Measurements from ENCODE around the gene TNNT2.

Gene TNNT2

DNA sequence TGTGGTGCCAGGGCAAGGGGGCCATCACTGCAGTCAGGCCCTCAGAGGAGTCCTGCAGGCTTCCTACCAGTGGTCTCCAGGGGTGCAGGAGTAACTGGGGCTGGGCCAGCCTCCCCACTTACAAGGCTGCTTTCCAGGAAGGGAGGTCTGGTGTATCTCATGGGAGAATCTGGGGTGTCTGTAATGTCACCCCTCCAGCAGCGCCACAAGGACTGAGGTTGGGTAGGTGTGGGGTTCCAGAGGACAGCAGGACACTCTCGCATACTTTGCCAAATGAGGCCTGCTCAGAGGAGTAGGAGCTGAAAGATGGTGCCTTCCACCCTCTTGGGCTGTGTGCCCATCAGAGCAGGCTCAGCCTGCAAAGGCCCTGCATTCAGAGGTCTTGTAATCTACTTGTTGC is 46.9 kb downstream of the TNNT2 start:
- DNase-seq: no peak

DNA sequence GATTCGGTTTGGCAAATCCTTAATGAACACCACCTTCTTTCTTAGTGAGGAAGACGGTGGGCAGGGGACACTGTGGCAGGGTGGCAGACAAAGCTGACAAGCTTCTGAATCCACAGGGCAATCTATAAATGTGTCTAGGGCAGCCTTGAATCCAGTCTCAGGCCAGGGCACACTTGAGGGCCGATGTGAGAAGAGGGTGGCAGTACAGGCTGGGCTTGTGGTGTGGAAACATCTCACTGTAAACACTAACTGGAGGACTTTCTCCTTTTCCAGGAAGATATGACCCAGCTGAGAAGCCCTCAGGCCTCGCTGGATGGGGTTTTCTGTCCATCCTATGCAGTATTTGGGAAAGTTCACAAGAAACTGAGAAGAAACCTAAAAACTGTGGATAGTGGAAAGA is 47.7 kb downstream of the TNNT2 start:
- DNase-seq: no peak

DNA sequence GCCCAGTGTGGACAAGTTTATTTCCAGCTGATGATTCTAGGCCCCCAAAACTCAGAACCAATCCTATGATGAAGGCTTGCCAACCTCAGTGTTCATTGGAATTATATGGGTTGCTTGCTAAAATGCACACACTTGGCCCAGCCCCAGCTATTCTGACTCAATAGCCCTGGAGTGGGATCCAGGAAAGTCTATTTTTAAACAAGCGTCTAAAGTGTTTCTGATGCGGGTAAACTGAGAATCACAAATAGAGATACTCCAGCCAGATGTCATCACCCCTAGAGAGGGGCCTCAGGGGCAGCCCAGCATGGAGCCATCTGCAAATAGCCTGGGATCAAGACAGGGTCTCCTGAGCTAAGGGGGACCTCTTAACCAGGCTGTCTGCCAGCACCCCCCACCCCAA is 48.2 kb downstream of the TNNT2 start:
- DNase-seq: no peak

DNA sequence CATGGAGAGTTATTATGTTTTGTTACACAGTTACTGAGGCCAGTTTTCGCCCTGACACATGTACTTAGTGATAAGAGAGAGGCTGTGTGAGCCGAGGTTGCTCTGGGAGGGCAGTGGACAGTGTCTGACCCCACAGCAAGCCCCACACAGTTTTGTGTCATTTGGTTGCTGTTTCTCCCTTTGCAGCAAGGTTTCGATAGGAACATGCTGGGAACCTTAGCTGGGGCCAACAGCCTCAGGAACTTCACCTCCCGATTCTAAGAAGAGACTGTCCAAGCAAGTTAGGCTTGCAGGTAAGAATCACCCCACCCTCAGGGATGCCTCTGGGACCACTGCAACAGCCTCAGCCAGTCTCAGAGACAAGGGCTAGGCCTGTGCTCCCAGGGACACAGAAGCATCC is 48.9 kb downstream of the TNNT2 start:
- no peak for DNase-seq

GRCh38 chr1:201327687-201328240 is 49.7 kb downstream of the TNNT2 start:
- no peak for DNase-seq

DNA sequence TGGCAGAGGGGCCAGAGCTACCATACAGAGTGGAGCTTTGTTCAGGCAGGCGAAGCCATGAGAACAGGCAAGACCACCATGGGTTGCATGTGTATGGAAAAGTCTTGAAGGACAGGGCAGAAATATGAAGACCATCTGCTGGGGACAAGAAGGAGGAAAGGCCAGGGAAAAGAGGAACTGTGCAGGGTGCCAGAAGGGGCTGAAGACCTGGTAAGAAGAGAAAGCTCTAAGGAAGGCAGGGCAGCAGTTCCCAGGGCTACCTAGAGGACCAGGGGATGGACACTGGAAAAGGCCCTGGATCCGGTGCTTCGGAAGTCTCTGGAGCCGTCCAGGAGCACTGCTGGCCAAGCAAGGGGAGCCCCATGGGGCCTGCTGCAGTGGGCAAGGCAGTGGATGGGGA is 50.8 kb downstream of the TNNT2 start:
- no peak for DNase-seq

DNA sequence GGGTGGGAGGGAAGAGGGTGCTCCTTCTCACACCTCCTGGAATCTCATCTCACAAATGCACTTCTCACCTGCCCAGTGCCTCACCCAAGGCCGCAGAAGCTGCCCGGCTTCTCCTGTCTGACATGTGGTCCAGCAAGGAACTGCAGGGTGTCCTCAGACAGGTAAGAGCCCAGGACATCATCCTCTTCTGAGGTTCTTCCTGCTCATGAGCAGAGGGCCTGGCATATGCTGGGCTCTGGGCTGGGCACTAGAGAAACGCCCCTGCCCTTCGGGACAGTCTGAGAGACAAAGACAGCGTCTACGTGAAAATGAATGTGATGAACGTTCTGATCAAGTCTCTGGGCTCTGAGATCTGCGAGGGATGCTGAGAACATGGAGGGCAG is 51.8 kb downstream of the TNNT2 start:
- DNase-seq: no peak

DNA sequence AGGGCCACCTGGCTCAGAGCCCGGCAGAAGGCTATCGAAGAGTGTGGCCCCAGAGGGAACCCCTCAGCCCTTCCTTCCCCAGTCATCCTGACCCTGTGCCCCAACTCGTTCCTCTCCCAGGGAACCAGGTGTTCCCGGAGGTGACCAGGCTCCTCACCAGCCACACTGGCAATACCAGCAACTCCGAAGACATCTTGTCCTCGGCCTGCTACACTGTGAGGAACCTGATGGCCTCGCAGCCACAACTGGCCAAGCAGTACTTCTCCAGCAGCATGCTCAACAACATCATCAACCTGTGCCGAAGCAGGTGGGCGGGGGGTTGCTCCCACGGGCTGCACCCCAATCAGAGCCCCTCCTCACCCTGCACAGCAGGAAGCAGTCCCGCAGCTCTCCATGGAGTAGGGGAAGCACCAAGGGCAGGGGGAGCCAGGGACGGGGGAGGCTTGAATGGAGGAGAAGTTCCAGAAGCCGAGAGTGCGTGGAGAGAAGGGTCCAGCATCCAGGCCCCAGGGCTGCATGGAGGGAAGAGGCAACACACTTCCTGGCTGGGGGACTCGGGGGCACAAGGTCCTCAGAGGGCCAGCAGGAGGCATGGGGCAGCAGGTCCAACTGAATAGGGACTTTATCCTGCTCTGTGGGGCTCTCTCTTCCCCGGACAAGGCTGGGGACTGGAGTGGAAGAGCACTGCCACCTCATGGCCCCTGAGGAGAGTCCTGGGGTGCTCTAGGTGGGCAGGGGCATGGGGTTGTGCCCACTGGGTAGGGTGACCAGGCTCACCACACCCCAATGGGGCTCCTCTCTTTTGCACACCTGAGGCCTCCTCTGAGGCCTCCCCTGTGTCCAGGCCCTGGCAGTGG is 52.4 kb downstream of the TNNT2 start:
- no peak for DNase-seq

- no peak for DNase-seq
These were observed 53.2 kb downstream of the TNNT2 start for GRCh38 chr1:201324306-201324705.

DNA sequence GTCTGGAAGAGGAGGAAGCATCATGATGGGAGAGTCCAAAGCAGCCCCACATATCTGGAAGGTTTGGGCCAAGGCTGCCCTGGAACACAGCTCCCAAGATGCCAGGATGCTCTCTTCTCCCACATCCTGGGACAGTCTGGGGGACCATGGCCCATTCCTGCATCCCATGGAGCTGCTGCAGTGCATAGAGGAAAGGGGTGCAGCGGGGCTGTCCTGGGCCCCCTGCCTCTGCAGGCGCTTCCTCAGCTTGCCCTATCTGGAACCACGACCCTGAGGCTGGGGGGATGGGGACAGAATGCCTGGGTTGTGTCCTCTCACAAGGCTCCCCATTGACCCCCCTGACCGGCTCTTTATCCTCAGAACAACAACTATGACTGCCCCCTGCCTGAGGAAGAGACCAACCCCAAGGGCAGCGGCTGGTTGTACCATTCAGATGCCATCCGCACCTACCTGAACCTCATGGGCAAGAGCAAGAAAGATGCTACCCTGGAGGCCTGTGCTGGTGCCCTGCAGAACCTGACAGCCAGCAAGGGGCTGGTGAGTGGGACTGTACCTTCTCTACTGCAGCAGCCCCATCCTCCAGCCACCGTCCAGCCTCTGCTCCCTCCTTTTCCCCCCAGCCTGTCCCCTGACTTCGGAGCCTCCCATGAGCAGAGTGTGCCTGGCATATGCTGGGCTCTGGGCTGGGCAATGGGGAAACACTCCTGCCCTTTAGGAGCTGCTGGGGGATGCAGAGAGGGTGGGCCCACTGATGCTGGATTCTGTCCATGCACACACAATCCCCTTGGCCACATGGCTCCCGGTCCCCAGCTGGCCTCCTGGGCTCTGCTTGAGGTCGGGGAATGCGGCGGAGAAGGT is 54.6 kb downstream of the TNNT2 start:
- no peak for DNase-seq

DNA sequence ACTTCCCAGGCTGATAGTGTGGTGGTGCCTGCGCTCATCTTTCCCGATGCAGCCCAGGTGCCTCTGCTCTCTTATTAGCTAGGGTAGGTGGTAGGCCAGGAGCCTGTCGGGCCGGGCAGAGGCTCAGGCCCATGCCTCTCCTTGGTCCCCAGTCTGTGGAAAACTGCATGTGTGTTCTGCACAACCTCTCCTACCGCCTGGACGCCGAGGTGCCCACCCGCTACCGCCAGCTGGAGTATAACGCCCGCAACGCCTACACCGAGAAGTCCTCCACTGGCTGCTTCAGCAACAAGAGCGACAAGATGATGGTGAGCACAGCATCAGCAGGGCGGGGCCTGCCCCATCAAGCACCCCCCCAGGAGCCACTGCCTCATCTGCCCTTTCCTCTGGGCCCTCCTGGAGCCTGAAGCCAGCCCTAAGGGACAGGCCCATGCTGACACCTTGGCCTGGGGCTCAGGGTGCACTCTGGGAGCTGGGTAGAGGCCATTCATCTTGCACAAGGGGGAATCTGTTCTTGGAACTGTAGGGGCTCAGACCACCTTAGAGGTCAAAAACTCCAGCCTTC is 55.6 kb downstream of the TNNT2 start:
- no peak for DNase-seq

GRCh38 chr1:201320168-201320788 is 57.2 kb downstream of the TNNT2 start:
- no peak for DNase-seq

GRCh38 chr1:201319631-201320030 is 57.8 kb downstream of the TNNT2 start:
- DNase-seq: no peak

- no peak for DNase-seq
These were observed 58.8 kb downstream of the TNNT2 start for GRCh38 chr1:201318504-201319340.

DNA sequence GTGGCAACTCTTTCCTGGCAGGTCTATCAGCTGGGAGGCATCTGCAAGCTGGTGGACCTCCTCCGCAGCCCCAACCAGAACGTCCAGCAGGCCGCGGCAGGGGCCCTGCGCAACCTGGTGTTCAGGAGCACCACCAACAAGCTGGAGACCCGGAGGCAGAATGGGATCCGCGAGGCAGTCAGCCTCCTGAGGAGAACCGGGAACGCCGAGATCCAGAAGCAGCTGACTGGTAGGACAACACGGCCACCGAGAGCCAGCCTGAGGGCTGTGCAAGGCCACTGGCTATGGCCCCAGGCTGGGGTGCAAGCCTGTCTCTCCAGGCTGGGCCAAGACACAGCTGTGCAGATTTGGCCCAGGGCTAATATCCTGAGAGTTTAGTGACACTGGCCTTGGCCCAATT is 59.9 kb downstream of the TNNT2 start:
- no peak for DNase-seq

DNA sequence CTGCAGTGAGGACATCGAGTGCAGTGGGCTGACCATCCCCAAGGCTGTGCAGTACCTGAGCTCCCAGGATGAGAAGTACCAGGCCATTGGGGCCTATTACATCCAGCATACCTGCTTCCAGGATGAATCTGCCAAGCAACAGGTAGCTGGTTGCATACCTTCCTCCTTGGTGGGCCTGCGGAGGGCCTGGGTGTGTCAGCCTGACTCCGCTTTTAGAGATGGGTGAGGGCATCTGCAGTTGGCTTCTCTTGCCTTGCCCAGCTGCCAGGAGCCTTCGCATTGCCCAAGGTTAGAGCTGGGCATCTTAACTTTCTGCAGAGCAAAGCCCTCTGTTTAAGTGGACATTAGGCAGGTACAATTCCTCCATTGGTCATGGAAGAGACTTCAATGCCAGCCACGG is 60.9 kb downstream of the TNNT2 start:
- DNase-seq: no peak

DNA sequence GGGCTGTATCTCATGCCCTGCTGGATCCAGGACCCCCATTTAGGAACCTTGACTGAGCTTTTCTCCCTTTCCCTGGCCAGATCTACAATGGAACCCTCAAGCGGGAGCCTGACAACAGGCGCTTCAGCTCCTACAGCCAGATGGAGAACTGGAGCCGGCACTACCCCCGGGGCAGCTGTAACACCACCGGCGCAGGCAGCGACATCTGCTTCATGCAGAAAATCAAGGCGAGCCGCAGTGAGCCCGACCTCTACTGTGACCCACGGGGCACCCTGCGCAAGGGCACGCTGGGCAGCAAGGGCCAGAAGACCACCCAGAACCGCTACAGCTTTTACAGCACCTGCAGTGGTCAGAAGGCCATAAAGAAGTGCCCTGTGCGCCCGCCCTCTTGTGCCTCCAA is 64.4 kb downstream of the TNNT2 start:
- peak; percentile 17 for DNase-seq

DNA sequence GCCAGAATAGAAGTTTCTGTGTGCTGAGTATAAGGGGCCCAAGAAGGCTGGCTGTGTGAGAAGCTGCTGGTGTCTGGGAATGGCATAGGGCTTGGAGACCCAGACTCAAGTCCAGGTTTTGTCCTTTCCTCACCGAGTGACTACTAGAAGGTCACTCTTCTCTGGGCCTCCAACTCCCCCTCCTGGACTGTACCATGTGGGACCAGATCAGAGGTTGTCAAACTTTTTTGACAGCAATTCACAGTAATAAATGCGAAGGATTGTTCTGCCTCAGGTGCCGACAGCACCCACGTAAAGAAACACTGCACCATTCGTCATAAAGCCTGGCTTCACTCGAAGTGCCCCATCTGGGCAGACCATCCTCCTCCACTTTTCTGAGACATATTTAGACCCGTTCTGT is 65.2 kb downstream of the TNNT2 start:
- DNase-seq: no peak

DNA sequence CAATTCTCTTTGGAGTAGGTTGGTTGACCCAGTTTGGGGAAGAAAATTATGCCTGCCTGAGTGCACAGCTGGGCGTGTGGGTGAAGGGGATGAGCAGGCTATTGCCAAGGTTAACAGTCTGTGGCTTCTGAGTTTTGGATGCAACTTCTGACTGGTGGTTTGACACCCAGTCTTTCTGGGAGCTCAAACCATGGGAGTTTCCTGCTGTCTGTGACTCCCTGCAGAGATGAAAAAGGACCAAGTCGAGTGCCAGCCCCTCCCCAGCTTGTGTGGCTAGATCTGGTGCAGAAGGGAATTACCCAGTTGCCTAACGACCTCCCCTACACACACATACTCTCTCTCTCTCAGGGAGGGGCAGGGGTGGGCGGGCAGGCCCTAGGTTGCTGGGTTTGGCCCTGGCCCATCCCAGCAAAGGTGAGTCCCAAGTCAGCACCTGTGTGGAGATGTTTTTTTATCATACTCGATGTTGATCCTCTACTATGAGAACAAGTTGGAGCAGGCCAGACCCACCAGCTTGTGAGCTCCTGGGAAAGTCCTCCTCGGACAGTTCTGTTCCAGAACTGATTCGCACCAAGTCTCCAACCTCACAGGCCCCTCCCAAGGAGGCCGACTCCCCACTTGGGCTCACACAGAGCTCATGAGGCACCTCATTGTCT is 66.0 kb downstream of the TNNT2 start:
- DNase-seq: no peak

GRCh38 chr1:201310986-201311355 is 66.5 kb downstream of the TNNT2 start:
- peak; percentile 55 for DNase-seq

GRCh38 chr1:201310251-201310985 is 67.1 kb downstream of the TNNT2 start:
- DNase-seq: no peak

Measured in NCI-H2171 (cell line).